Gastroesophageal sphincter (tissue), 4 donors: ENCODE measurements around the gene TMEM39A. TPM values are rescaled to one million over a fixed set of nuclear protein-coding genes. Genes with fewer than 3 reads are reported as not detected.

Source experiments
- ATAC-seq: fragments of 150-250 bp; one replicate; pipeline ENCODE4 v1.9.1; 2016; ENCODE audit warnings: mild to moderate bottlenecking, moderate library complexity
- H3K27ac ChIP-seq, 4 donors: fragments of 200-600 bp; sonication (generic) in 3 of 4; 1 replicate in 3 of 4; 2 replicates in 1 of 4; pipeline ENCODE4 v1.5.1; 2016 to 2019
- H3K27me3 ChIP-seq: fragments of 200-600 bp; sonication (generic); one replicate; pipeline ENCODE4 v1.5.1; 2019
- H3K36me3 ChIP-seq, 2 donors: fragments of 200-600 bp; sonication (generic); one replicate each; pipeline ENCODE4 v1.5.1; 2019; ENCODE audit warnings: control low read depth in 1 of 2
- H3K4me1 ChIP-seq, 3 donors: fragments of 200-600 bp; sonication (generic); 1 replicate in 2 of 3; 2 replicates in 1 of 3; pipeline ENCODE4 v1.5.1; 2016 to 2019; ENCODE audit warnings: control low read depth in 2 of 3
- H3K4me3 ChIP-seq, 2 donors: fragments of 200-600 bp; sonication (generic); one replicate each; pipeline ENCODE4 v1.5.1; 2019; ENCODE audit warnings: mild to moderate bottlenecking in 1 of 2, moderate library complexity in 1 of 2
- H3K9me3 ChIP-seq, 3 donors: fragments of 200-600 bp; sonication (generic); one replicate each; pipeline ENCODE4 v1.5.1; 2017 to 2019; ENCODE audit warnings: control low read depth in 2 of 3
- CTCF ChIP-seq, 4 experiments: fragments of 200-600 bp in 2 of 4; fragments of 450-650 bp in 2 of 4; sonication (generic) in 1 of 4; IDR thresholded peaks; one replicate each; pipeline ENCODE4 v1.5.1; 2017 to 2019; ENCODE audit warnings: antibody characterized with exemption in 4 of 4, mild to moderate bottlenecking in 2 of 4, moderate library complexity in 2 of 4
- EP300 ChIP-seq: sonication (generic); formaldehyde crosslinking; IDR thresholded peaks from one replicate; pipeline ENCODE4 v1.6.1; 2017; ENCODE audit warnings: antibody characterized with exemption, mild to moderate bottlenecking
- POLR2A ChIP-seq, 2 donors: fragments of 450-650 bp; IDR thresholded peaks; one replicate each; pipeline ENCODE4 v1.6.1; 2017; ENCODE audit warnings: antibody characterized with exemption in 2 of 2, mild to moderate bottlenecking in 2 of 2, moderate library complexity in 1 of 2
- POLR2AphosphoS5 ChIP-seq: sonication (generic); formaldehyde crosslinking; IDR thresholded peaks from one replicate; pipeline ENCODE4 v1.6.1; 2017; ENCODE audit warnings: antibody characterized with exemption
- WGBS, 2 donors: methylation state at CpG; one replicate each; pipeline ENCODE4 v1.1.5; 2018; ENCODE audit warnings: low coverage in 1 of 2; 5-methylcytosine and 5-hydroxymethylcytosine counted together
- total RNA-seq, 4 donors: library from RNA; depleted of rRNA; stranded (reverse); fragments of >200 nt; gene quantifications; one replicate each; pipeline ENCODE4 v1.1.0, GENCODE V29; 2016

Gene TMEM39A
- total RNA-seq, result 10 to 100 TPM; 21.4 to 29.6 (median 25.9) TPM

- Histone ChIP-seq H3K27me3 (no peaks in the 10 kb centered on the region), H3K27ac (peak within 1 kb of the TSS; percentile 73 to 88 (median 84)), H3K9me3 (no peaks in the 10 kb centered on the region), H3K4me3 (peak within 1 kb of the TSS; percentile 75 to 83), H3K4me1 (peaks cover 6 to 40% (median 19%) of the 10 kb centered on the region in 3 donors), H3K36me3 (peaks cover 0 to 36% of the 10 kb centered on the region in 2 donors)
- TF ChIP-seq POLR2A (IDR thresholded peaks at IDR 0.05) (peak; percentile 75 to 89), EP300 (no peak), POLR2AphosphoS5 (peak; percentile 98), CTCF (IDR thresholded peaks at IDR 0.05) (peak in 3 of 4 experiments; percentile 26 to 52 (median 45))
- 10 to 19% methylated on average over 5 to 19 of the region's 51 CpGs for WGBS, 2 donors
- peak; percentile 100 for ATAC-seq
Measured at GRCh38 chr3:119463171-119464169, at the start of gene TMEM39A. TMEM39A (minus strand) TSS chr3:119463615; CDS start chr3:119462074, 1,541 bp downstream.

GRCh38 chr3:119510690-119511089, 47.3 kb upstream of the TMEM39A start:
- TF ChIP-seq EP300, result no peak
- TF ChIP-seq POLR2AphosphoS5, result no peak
- TF ChIP-seq POLR2A (IDR thresholded peaks at IDR 0.05), result no peak
- ATAC-seq, result no peak
- Histone ChIP-seq H3K36me3 (peaks cover under 1 to 92% of the 10 kb centered on the region in 2 donors), H3K27ac (no peak overlapping the region), H3K4me3 (no peak overlapping the region), H3K4me1 (peaks cover 0 to 5% (median 0%) of the 10 kb centered on the region in 3 donors), H3K27me3 (no peaks in the 10 kb centered on the region), H3K9me3 (no peaks in the 10 kb centered on the region)

- H3K27me3 ChIP-seq, result no peaks in the 10 kb centered on the region
- ATAC-seq, result no peak
- no peak overlapping the region for H3K4me3 ChIP-seq
- no peak for TF ChIP-seq EP300
- TF ChIP-seq POLR2AphosphoS5, result no peak
- TF ChIP-seq POLR2A (IDR thresholded peaks at IDR 0.05), result no peak
- no peak for TF ChIP-seq CTCF (IDR thresholded peaks at IDR 0.05)
- WGBS, 2 donors, result 38 to 67% methylated on average over 1 of the region's 1 CpG
- H3K9me3 ChIP-seq, result no peaks in the 10 kb centered on the region
- peak overlapping the region in 1 of 4 donors; percentile 4 for H3K27ac ChIP-seq
- H3K4me1 ChIP-seq, result peaks cover 0 to 8% (median 0%) of the 10 kb centered on the region in 3 donors
- H3K36me3 ChIP-seq, result peaks cover 9 to 92% of the 10 kb centered on the region in 2 donors
Measured at GRCh38 chr3:119508172-119508845, 44.9 kb upstream of the TMEM39A start.

- H3K27me3 ChIP-seq, result no peaks in the 10 kb centered on the region
- no peak overlapping the region for H3K4me3 ChIP-seq
- no peak for ATAC-seq
- peaks cover 9 to 92% of the 10 kb centered on the region in 2 donors for H3K36me3 ChIP-seq
- 88 to 100% methylated on average over 2 of the region's 2 CpGs for WGBS, 2 donors
- H3K4me1 ChIP-seq, result peaks cover 0 to 12% (median 0%) of the 10 kb centered on the region in 3 donors
- TF ChIP-seq EP300 (no peak), POLR2A (IDR thresholded peaks at IDR 0.05) (no peak), POLR2AphosphoS5 (no peak), CTCF (IDR thresholded peaks at IDR 0.05) (no peak)
- H3K27ac ChIP-seq, result no peak overlapping the region
- no peaks in the 10 kb centered on the region for H3K9me3 ChIP-seq
Measured at GRCh38 chr3:119507404-119507803, 44.0 kb upstream of the TMEM39A start.

GRCh38 chr3:119506631-119507030, 43.2 kb upstream of the TMEM39A start:
- Histone ChIP-seq H3K36me3 (peaks cover 9 to 86% of the 10 kb centered on the region in 2 donors), H3K9me3 (no peaks in the 10 kb centered on the region), H3K4me1 (peaks cover 0 to 20% (median 0%) of the 10 kb centered on the region in 3 donors), H3K27me3 (no peaks in the 10 kb centered on the region), H3K4me3 (no peak overlapping the region), H3K27ac (no peak overlapping the region)
- no peak for ATAC-seq
- TF ChIP-seq CTCF (IDR thresholded peaks at IDR 0.05) (no peak), POLR2AphosphoS5 (no peak), EP300 (no peak)
- WGBS, 2 donors, result 67 to 89% methylated on average over 4 of the region's 4 CpGs
